LNCaP clone FGC (cell line): ENCODE measurements around the gene MYRF.

Experiments
- DNase-seq: peaks from one replicate; pipeline ENCODE4 v3.0.0-alpha.2; 2011; ENCODE audit warnings: low read depth
- H3K4me3 ChIP-seq: 2 replicates; pipeline ENCODE4 v1.5.1; 2011; ENCODE audit warnings: mild to moderate bottlenecking, low read depth, low read length, control low read depth
- TF ChIP-seq, protein P1 (sequence below): IDR thresholded peaks from 2 replicates; pipeline ENCODE4 v1.5.1; 2012; ENCODE audit warnings: mild to moderate bottlenecking; ENCODE audit not compliant: control insufficient read depth, insufficient read depth; ENCODE audit errors: extremely low read depth

Gene MYRF

DNA sequence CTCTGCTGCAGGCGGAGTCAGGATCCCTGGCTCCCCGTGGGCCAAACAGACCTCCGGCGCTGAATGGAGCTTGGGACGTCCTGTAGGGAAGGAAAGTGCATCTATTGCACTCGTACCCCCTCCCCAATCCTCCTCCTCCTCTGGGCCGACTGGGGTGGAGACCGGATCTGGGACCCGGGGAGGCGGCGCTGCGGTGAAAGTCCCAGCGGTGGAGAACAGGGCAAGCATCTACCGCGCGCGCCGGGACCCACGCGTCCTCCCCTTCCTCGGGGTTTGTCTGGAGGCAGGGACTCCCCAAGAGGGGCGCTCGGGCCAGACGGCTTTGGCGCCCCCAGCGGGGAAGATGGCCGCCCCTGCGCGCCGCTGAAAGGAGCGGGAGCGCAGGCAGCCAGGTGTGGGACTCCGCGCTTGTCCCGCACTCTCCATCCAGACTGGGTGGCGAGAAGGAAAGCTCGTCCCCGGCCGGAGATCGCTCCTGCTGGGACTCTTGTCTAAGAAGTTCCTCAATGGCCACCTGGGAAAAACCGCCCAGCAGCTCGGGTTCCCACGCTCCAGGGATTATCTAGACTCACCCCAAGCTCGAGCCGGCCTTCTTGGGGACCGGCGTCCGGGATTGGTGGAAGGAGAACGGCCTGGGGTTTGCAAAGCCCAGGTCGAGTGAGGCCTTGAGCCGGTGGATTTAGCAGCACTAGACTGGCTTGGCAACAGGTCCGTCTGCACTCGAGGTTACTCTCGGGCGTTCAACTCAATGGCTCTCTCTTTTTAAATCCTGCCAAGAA, 76.4 kb downstream of the MYRF start:
- H3K4me3 ChIP-seq = peak overlapping the region; percentile 90
- no peak for DNase-seq
- TF ChIP-seq, protein P1, sequence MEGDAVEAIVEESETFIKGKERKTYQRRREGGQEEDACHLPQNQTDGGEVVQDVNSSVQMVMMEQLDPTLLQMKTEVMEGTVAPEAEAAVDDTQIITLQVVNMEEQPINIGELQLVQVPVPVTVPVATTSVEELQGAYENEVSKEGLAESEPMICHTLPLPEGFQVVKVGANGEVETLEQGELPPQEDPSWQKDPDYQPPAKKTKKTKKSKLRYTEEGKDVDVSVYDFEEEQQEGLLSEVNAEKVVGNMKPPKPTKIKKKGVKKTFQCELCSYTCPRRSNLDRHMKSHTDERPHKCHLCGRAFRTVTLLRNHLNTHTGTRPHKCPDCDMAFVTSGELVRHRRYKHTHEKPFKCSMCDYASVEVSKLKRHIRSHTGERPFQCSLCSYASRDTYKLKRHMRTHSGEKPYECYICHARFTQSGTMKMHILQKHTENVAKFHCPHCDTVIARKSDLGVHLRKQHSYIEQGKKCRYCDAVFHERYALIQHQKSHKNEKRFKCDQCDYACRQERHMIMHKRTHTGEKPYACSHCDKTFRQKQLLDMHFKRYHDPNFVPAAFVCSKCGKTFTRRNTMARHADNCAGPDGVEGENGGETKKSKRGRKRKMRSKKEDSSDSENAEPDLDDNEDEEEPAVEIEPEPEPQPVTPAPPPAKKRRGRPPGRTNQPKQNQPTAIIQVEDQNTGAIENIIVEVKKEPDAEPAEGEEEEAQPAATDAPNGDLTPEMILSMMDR = peak; percentile 59

DNA sequence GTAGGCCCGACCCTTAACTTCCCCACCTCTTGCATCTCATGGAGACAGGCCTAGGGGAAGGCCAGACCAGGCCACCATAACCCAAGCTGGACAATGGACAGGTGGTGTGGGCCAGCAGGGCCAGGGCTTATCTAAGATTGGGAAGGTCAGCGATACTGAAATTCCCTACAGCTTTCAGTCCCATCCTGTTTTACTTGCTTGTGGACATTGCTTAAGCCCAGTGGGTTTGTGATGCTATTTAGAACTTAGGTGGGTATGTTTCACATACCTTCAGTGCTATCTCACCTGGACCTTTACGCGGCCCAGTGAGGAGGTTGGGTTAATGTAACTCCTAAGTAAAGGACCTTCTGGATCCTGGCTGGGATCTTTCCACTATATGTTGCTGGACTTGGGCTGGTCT, 77.4 kb downstream of the MYRF start:
- TF ChIP-seq, protein P1 = no peak
- DNase-seq = no peak
- peak overlapping the region; percentile 90 for H3K4me3 ChIP-seq

DNA sequence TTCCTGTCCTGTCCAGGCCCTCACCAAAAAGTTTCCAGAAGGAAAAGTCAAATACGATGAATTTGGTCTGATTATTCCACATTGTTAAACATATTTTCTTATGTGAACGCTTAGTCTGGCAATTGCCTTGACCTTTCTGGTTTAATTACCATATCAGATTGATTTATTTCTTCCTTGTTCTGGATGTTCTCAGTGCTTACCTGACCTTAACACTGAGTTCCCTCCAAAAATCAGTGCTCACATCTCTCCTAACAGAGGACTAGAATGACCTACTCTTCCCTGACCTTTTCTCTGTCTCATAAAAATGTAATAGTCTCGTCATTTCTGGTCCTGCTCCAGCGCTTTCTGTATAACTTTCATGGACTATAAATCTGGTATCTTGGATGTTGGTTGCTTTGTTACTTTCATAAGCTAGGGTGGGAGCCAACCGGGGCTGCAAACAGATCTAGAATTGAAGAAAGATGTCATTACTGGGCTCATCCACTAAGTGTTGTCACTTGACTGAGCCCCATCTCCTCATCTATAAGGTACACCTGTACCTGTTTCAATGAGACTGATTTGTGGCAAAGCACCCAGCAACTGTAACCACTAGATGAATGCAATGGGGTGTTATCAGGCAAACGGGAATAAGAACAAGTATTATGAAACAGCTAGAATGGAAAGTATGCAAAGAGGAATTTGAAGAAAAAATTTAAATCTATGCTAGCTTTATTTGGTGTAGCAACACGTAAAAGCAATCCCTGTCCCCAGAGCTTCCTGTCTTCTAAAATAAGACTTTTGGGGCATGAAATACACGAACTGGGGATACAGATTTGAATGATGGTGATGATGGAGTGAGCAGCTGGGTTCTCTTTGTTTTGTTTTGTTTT, 78.0 kb downstream of the MYRF start:
- peak overlapping the region; percentile 90 for H3K4me3 ChIP-seq
- peak; percentile 78 for DNase-seq
- TF ChIP-seq, protein P1 = no peak

DNA sequence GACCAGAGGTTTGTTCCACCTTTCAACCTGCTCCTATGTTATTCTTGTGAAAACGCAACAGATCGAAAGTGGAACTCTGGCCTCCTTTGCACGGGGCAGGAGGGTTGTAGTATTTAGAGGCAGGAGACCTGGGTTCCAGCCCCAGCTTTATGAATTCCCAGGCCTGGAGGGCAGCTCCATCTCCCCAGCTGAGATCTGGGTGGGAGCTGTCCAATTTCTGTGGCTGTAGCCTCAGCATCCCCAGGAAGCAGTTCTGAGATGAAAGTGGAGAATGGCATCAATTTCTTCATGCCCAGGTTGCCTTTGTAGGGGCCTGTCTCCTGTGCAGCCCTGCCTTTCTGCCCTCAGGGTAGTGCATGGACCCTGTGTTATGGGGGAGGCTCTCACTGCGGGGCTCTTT, 79.8 kb downstream of the MYRF start:
- no peak for DNase-seq
- TF ChIP-seq, protein P1 = no peak
- no peak overlapping the region for H3K4me3 ChIP-seq

DNA sequence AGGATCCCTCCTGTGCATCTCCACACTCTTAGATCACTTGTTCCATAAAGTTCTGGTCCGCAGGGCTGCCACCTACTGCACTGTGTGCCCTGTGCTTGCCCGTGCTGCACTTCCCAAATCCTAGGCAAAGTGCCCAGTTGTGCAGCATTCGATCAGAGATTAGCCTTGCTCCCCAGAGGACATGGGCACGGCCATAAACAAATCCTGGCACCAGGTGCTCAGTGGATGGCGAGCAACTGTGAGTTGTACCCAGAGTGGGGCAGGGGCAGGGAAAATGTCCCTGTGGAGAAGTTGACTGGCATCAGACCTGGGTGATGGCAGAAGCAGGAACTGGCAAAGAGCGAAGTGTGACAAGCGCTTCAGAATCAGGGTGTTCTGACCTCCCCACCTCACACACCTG, 80.3 kb downstream of the MYRF start:
- H3K4me3 ChIP-seq = no peak overlapping the region
- DNase-seq = no peak
- TF ChIP-seq, protein P1 = peak; percentile 15; the same call in 1 of the 2 replicates

DNA sequence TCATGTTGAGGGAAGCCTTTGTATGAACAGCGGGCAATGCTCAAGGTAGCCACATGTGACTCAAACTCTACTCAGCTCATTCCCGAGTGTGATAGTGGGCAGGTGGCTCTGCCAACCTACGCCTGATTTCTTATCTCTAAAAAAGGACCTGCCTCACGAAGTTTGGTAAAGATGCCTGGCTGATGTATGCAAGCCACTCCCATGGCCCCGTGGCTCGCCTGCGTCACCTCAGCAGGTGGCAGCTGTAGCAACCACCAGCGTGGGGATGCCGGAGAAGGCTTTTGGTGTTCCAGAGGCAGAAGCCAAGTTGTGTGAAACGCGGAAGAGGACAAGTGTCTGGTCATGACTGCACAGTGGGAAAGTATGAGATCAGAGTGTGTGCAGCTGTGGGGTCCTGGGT, 81.0 kb downstream of the MYRF start:
- TF ChIP-seq, protein P1 = no peak
- no peak for DNase-seq
- H3K4me3 ChIP-seq = no peak overlapping the region
